Measurements from ENCODE around the gene TLR6.
A peak's percentile ranks its signal among the peaks of the same experiment; 100 is the strongest.

The TLR6 gene

DNA sequence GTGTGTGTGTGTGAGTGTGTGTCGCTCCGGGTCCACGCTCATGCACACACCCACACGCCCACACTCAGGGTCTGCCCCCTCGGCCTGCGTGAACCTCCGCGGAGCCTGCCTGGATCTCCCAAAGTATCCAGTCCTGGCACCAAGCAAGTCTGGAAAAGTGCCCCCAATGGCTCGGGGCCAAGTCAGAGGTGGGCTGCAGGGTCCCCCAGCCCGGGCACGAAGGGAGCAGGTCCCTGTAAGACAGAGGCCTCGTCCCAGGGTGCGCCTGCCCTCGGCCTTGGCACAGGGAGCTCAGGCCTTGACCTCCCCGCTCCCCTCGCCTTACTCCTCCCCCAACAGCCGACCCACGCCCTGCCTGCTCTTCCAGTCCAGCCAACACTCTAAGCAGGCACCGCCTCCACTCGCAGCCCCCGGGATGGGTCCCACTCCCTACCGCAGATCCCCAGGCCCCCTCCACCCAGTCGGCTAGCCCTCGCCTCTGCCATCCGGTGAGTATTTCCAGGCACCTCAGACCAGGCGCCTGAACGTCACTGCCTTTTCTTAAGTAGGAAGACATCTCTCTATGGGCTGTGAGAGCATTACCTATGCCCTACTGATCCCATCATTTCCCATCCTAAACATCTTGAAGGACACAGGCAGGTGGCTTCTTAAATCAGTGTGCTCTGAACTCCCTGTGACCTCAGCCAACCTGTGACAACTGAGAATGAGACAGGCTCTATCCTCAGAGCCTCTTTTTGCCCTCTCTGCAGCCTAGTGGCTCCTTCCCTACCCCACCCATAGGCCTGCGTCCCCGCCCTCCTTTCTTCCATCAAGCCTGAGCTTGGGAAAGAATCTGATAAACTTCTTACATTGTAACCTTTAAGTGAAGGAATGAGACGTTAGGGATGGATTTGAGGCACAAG, 11.7 kb upstream of the TLR6 start:
- DNase-seq, result no peak

DNA sequence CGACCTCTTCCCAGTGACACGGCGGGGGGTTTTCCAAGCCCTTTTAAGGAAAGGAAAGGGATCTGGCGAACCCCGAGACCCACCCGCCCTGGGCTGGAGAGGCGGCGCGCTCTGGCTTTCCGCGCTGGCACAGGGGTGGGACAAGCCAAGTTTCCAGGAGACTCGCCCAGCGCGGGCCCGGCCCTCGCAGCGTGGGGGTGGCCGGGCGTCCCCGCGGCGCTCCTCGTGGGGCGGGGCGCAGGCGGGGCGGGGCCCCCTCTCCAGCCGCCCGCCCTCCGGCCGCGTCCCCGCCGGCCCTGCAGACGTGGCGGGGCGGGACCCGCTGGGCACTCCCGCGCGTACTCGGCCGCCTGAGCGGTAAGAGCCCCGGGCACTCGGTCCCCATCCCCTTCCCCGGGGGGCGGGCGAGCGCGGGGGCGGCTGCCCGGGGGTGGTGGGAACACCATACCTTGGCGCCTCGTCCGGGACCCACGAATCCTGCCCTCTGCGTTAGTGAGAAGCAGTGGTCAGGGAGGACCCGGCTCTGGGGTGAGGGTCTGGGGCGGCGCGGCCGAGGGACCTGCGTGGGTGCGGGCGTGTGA, 11.0 kb upstream of the TLR6 start, which contains the start of gene FAM114A1:
TSS of gene FAM114A1 (plus strand) at position 329 of the 581 bp plus-strand sequence. CDS start 10,273 bp downstream, outside the sequence.
- DNase-seq, result peak; percentile 49 to 56

DNA sequence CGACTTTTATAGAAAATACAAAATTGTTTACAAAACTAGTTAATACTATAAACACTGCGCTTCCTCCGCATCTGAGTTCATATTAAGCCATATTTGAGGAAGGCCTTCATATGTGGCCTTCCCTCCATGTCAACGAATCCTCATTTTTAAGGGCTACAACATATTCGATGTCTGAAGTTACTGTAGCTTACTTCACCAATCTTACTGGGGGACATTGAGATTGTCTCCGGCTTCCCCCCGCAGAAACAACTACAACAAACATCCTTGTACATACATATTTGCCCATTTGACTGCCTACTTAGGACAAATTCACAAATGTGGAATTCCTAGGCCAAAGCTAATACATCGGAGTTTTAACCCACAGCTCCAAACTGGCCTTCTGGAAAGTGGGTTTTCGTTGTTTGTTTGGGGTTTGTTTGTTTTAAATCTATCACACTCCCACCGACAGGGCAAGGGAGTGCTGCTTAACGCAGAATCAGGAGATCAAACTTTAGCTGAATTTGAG, 10.4 kb upstream of the TLR6 start:
- DNase-seq, result no peak

DNA sequence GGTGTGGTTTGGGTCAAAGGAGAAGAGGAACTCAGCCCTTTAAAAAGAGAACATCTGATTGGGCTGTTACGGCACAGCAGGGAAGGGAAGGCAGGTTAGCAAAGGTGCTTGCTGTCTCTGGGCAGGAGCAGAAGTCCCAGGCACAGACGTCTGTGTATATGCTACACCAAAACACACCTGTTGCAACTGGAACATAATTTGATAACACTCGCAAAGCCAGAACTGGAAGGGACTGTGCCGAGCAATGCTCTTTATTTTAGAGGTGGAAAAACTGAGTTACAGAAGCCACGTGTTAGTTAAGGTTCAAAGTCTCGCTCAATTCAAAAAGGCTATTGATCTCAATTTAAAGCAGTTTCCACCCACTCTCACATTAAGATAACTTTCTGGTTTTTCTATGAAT, 8.8 kb upstream of the TLR6 start:
- no peak for DNase-seq

DNA sequence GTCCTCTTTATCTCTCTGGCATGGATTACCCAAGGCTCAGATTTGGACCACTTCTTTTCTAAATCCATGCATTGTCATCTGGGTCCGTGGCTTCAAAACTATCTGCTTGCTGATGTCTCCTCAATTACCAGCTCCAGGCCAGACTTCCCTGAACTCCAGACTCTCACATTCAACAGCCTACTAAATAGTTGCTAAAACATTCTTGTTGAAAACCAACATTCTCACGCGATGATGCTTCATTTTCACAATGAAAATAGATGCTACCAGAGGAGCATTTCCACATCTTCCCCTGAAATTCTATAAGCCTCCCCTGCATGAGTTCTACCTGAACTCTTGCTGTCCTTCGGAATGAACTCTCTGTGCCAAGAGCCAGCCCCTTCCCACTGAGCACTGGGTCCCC, 5.2 kb upstream of the TLR6 start:
- no peak for DNase-seq

DNA sequence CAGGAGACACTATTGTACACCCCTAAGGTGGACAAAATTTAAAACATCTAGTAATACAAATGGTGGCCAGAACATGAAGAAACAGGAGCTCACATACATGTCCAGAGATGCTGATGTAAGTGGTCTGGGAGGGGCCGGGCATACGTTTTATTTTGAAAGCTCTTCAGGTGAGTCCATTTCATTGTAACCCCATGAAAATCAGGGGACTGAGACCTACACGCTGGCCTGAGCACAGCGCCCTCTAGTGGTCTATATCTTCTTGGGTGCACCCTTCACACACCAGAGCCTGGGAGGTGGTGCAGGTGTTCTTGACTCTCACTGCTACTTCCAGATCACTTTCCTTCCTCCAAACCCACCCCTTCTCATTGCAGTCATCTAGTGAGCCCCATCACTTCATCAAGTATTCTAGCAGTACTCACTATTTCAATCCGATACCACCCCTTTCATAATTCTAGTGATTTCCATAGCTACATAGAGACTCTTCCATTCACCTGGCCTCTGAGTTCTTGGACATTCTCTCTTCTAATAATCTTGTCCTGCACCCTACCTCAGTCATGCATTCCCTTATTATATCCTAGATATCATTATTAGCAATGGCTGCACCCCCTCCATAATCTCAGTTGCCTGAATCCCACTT, 4.3 kb upstream of the TLR6 start:
- peak; percentile 68 to 71 for DNase-seq

DNA sequence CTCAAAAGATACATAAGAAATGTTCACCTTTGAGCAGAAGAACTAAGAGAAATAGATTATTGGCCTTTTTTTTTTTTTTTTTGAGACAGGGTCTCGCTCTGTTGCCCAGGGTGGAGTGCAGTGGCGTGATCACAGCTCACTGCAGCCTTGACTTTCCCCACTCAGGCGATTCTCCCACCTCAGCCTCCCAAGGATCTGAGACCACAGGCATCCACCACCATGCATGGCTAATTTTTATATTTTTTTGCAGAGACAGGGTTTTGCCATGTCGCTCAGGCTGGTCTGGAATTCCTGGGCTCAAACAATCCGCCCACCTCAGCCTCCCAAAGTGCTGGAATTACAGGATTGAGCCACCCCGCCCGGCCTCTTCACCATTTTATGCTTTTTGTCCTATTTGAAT, 2.9 kb upstream of the TLR6 start:
- no peak for DNase-seq

DNA sequence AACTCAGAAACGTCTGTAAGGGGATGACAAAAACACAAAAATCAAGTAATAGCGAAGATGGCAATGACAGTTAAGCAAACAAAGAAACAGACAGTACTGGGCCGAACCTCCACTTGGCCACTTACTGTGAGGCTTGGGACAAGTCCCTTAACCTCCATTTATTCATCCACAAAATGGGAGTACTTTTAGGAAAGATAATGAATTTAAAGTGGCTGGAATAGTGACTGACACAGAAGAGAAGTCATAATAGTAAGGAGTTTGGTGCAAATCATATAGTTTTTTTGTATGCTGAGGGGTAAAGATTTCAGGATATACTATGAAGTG, 1.4 kb upstream of the TLR6 start:
- no peak for DNase-seq

DNA sequence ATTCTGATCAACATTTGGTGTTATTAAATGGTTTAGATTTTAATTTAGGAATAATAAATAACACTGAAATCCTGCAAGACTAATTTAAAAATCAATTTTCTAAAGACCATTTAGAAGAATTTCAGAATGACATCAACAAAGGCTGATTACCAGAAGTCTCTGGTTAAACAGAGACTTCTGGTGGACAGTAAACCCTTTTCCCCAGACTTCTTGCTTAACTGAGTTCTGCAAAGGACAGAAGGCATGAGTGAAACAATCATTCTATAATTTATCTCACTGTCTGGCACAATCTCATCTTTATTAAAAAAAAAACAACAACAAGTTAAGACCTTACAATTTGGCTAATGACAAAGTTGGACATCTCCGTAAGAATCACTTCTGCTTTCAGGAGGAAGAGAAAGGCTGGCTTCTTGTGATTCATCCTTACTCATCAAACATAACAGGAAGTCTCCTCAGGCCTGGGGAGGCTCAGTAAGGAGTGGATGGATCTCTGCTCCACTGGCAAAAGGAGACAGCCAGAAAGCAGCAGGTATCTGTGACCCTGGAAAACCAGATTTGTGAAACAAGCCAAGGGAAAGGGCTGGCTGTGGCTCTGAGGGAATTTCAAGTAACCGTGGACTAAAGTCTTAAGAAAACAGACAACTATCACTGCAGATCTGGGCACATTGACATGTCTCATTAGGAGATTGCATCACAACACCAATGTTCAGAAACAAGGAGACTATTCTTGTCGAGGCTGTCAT, 908 bp upstream of the TLR6 start:
- peak; percentile 57 to 59 for DNase-seq

DNA sequence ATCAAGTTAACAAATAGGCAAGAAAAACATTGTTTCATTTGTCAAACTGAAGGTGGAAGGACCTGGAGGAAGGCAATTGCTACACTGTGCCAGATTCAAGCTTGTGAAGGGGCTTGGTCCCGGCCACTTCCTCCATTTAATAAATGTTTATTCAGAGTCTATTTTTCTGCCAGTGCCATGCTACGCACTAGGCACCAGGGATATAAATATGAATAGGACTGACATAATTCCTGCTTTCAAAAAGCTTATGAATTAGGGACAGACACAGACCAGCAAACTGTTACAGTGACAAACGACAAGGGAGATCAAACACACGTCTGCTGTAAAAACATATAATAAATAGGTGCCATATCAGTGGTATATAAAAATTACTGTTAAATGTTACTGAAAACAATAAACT, 571 bp downstream of the TLR6 start:
- DNase-seq, result no peak

DNA sequence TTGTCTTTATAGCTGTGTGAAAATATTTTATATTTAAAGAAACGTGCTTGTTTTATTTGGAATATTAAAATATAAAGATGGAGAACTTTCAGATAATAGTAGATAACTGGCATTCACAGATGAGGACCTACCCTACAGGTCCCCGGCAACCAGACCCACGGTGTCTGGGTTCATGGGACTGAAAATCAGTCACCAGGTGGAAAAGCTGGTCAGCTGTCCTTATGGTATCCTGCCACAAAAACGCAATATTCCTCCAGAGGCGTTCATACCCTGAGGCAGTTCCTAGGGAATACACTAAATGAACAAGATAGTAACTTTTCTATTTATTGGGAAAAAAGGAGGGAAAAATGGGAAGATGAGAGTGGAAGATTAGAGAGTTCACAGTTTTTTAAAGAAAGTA, 1.2 kb downstream of the TLR6 start:
- DNase-seq, result no peak

DNA sequence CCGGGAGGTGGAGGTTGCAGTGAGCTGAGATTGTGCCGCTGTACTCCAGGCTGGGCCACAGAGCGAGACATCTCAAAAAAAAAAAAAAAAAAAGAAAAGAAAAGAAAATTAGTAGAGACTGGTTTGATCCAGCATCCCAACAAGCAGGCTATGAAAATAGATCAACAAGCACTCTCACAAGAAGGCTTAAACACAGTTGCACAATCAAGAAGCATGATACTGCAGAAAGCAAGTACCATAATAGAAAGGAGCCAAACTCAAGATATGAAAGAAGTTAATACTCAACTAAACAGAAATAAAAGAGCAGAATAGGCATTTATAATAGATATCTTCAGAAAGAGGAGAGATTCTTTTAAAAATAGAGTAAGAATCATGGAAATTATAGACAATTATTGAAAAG, 10.6 kb downstream of the TLR6 start:
- no peak for DNase-seq

DNA sequence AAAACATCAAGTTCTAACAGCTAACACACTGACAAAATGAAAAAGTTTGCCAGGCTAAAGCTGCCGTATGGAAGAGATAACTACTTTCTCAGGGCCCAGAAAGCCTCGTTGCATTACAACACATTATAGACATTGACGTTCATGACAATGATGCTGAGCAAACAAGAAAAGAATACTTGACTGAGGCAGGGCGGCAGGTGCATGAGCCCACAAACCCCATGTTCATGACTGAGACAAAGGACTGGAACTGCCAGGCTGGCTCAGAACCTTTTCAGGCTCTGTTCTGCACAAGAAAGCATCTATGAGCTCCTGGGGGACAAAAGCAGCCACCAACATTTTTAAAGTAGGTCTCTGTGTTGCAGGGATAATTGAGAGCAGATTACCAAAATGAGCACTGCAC, 13.6 kb downstream of the TLR6 start:
- no peak for DNase-seq

DNA sequence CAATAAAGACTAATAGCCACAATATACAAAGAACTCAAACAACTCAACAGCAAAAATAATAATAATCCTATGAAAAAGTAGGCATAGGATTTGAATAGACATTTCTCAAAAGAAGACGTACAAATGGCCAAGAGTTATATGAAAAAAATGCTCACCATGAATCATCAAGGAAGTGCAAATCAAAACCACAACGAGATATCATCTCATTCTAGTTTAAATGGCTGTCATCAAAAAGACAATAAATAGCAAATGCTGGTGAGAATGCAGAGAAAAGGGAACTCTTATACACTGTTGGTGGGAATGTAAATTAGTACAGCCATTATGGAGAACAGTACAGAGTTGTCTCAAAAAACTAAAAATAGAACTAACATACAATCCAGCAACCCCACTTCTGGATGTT, 18.8 kb downstream of the TLR6 start:
- DNase-seq, result no peak

DNA sequence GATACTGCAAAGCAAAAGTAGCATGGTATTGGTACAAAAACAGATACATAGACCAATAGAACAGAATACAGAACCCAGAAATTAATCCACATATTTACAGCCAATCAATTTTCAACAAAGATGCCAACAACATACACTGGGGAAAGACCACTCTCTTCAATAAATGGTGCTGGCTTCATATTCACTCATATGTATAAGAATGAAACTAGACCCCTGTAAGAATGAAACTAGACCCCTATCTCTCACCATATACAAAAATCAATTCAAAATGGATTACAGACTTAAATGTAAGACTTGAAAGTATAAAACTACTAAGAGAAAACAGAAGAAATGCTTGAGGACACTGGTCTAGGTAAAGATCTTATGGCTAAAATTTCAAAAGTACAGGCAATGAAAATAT, 19.3 kb downstream of the TLR6 start:
- DNase-seq, result no peak

DNA sequence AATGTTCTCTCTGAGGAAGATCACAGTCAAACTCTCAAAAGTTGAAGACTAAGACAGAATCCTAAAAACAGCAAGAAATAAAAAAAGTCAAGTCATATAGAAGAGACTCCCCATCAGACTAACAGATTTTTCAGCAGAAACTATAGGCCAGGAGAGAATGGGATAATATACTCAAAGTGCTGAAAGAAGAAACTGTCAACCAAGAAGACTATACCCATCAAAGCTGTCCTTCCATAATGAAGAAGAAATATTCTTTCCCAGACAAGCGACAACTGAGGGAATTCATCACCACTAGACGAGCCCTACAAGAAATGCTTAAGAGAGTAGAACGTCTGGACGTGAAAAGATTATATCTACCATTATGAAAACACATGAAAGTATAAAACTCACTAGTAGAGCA, 22.0 kb downstream of the TLR6 start:
- DNase-seq, result no peak

DNA sequence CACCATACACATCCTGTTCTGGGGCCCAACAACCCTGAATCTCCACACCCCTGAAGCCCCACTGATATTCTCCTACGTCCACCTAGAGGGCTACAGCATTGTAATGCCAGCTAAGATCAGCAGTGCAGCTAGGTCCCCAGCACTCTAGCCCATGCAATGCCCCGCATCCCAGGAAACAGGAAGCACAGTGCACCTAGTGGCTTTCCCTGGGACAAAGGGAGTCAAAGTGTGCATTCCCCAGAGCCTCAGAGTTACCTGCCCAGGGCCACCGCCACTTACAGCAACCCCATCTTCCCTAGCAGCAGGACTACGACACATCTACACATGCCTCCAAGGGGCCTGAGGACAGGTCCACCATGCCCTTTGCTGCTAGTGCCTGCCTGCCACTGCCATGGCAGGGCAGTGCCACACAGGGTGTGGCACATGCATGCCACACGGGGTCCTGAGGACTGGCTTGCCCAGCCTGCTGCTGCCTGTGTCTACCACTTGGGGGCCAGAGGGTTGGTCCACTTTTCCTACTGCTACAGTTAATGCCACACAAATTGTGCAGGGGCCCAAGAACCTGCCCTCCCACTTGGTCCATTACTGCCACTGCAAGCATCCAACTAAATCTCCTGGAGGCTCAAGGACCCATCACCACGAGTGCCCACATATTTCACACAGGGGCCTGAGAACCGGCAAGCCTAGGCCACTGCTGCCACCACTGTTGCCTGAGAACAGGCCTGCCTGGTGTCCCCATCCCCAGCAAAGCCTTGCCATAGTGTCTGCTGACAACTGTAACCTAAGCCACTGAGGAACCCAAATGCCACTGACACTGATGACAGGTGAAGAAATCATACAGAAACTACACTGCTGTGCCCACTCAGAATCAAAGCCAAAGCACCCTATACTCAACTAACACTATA, 23.7 kb downstream of the TLR6 start:
- DNase-seq, result no peak

DNA sequence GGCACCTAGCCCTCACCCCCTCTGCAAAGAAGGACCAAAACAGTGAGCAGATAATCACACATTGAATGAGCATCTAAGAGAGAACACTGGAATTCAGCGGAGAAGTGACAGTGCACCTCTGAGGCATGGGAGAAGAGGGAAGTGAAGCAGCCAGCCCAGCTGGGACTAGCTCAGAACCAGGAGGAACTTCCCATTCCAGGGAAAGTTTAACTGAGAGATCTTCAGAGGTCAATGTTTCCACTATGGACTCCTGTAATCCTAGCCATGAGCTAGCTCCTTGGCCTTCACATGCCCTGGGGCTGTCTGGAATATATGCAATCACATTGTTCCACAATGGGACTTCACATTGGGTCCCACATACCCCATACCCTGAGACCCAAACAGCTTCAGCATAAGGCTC, 24.4 kb downstream of the TLR6 start:
- DNase-seq, result no peak

DNA sequence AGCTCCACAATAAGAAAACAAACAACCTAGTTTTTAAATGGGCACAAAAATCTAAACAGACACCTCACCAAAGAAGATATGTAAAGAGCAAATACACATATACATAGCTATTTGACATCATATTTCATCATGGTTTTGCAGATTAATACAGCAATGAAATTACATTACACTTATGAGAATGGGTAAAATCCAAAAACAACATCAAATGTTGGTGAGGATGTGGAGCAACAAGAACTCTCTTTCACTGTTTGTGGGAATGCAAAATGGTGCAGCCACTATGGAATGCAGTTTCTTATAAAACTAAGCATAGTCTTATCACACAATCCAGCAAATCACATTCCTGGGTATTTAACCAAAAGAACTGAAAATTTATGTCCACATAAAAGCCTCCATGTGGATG, 25.0 kb downstream of the TLR6 start:
- DNase-seq, result no peak

DNA sequence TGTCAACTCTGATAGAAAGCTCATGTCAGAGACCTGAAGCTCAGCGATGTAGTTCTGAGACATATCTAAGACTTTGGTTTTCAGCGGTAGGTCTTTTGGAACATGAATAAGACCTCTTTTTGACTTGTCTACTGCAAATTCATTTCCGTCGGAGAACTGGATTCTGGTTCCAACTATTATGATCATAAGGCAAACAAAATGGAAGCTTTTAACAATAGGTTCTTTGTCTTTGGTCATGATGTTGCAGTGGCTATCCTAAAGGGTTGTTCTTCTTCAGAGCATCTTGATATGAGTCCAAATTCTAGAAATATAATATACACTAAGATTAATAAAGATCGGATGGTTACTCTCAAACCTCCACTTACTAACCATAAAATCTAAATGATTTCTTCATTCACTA, 27.4 kb downstream of the TLR6 start:
- no peak for DNase-seq

DNA sequence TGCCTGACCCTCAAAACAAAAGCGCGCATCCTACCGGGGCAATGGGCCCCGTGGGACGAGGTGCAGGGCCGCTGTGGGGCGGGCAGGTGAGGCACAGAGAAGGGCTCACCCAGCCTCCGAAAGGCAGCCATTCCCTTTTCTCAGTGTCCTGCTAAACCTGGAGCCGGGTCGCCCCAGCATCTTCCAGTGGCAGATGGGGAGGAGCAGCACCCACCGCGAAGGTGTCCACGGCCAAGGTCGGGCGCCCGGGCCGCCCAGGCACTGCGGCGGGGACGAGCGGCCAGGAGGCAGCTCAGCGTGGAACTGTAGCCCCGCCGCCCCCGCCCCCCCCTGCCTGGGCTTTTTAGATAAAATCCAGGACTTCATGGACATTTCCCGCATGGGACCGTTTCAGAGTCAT, 32.9 kb downstream of the TLR6 start:
- no peak for DNase-seq

DNA sequence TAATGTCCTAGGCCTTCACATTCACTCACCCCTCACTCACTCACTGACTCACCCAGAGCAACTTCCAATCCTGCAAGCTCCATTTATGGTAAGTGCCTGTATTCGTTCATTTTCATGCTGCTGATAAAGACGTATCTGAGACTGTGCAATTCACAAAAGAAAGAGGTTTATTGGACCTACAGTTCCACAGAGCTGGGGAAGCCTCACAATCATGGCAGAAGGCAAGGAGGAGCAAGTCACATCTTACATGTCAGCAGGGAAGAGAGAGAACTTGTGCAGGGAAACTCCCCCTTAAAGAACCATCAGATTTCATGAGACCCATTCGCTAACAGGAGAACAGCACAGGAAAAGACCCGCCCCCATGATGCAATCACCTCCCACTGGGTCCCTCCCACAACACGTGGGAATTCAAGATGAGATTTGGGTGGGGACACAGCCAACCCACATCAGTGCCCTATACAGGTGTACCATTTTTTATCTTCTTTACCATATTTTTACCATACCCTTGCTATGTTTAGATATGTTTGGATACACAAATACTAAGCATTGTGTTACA, 33.8 kb downstream of the TLR6 start:
- no peak for DNase-seq
